Stimulated activated CD8-positive, alpha-beta memory T cell treated with anti-CD3 and anti-CD28 coated beads, Interleukin-4, amount 100 ng/mL, for 4 hours (primary cell): ENCODE measurements around the gene LHCGR.

Source experiments
- DNase-seq, 2 donors: peaks; one replicate each; pipeline ENCODE4 v3.0.0-alpha.2; 2020; ENCODE audit warnings: low read depth in 2 of 2, low spot score in 1 of 2

Gene LHCGR

GRCh38 chr2:48755473-48755872 is at the start of gene LHCGR:
Gene LHCGR, minus strand, starts transcription at chr2:48755724. Its CDS starts 53 bp downstream, at chr2:48755671.
- DNase-seq: no peak

DNA sequence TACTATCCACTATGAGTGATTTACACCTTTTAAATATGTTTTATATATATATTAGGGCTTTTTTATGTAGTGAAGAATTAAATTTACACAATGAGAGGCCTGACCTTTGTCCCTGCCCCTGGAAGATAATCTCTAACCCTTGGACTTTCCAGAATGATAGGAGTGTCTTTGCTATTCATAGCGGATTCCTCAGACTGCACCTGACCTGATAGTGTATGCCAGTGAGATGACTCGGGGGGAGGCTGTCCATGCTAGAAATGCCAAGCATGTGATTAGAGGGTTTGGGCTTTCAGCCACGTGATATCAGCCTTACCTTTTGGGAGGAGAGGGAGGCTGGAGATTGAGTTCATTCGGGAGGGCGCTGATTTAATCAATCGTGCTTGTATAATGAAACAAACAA is 44.1 kb upstream of the LHCGR start:
- no peak for DNase-seq

GRCh38 chr2:48795065-48795464 is 39.5 kb upstream of the LHCGR start:
- DNase-seq: no peak

DNA sequence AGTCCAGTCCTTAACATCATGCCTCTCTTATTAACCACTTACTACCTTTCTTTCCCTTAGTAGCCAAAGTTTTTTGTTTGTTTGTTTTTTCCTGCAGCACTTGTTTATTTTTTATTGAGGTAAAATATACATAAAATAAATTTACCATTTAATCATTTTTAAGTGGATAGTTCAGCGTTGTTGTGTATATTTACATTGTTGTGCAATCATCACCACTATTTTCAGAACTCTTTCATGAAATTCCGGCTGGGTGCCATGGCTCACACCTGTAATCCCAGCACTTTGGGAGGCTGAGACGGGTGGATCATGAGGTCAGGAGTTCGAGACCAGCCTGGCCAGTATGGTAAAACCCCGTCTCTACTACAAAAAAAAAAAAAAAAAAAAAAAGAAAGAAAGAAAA is 38.1 kb upstream of the LHCGR start:
- DNase-seq: no peak

DNA sequence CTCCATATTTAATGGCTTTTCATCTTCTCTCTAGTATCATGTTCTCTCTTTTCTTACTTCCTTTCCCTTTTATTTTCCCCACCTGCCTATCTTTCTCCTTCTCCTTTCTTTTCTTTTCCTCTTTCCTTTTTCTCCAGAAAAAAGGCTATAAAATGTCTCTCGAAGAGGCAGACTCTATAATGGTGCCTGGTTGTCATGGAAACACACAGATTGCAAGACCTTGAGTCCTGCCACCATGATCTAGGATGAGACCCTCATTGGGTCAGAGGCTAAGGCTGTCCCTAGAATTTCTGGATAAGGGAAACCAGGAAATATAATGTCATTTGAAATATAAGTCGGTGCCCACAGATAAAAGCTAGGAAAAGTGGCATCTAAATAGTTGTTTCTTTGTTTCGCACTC is 36.5 kb upstream of the LHCGR start:
- no peak for DNase-seq

- DNase-seq: no peak
Observed at GRCh38 chr2:48790407-48791170, 35.1 kb upstream of the LHCGR start.

- no peak for DNase-seq
Observed at GRCh38 chr2:48787580-48787979, 32.1 kb upstream of the LHCGR start.

GRCh38 chr2:48781366-48781765 is 25.8 kb upstream of the LHCGR start:
- DNase-seq: no peak

DNA sequence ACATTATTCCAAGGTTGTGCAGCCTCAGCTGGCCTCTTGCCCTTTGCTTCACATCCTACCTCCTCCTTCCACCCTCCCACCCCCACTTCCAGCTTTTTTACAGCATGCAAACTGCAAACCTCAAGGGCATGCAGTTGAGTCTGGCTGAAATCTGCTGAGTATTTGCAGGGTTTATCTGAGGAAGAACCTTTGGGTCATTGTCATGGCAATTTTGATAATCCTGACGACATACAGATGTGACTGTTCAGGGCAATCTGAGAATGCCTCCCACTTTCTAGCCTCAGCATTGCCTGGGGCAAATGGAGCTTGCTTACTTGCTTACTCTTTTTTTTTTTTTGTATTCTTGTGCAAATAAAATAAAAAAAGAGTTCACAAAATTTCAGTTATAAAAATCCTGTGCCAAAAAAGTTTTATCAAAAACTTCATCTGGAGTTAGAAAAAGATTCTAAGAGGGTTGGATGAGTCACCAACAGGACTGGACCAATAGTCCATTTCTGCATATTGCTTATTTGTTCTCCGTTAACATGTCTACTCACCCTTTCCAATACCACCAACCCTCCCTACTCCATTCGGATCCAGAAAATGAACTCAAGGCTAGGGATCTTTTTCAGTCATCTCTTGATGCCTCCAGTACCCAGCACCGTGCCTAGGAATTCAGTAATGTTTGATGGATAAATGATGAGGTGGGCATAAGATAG is 23.6 kb upstream of the LHCGR start:
- no peak for DNase-seq

DNA sequence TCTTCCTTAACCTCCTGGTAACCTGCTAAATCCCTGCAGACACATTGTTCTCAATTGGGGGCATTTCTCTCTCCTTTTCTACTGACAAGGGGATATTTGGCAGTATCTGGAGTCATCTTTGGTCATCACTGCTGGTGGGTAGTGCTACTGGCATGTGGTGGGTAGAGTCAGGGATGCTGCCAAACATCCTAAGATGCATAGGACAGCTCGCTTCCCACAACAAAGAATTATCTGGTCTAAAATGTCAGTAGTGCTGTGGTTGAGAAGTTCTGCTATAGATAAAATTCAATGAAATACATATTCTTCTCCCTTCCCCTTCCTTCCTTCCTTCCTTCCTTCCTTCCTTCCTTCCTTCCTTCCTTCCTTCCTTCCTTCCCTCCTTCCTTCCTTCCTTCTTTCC is 18.7 kb upstream of the LHCGR start:
- no peak for DNase-seq

- no peak for DNase-seq
Observed at GRCh38 chr2:48771241-48772014, 15.9 kb upstream of the LHCGR start.

- no peak for DNase-seq
Observed at GRCh38 chr2:48770181-48770580, 14.7 kb upstream of the LHCGR start.

DNA sequence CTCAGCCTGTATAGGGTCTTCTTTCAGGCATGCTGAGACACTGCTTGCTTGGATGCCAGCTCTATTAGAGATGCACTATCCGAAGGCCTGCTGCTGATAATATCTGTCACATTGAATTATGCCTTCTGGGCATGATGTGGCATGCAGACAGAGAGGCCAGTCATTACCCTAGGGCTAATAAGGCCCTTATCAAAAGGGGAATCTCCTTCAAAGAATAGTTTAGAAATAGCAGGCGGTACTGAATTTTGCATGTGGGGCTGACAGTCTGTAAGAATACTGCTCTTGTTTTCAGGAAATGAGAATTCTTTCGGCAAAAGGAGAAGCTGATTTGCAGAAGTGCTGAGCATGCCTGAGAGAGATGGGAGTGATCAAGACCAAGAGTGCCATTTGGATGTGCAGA is 13.1 kb upstream of the LHCGR start:
- no peak for DNase-seq

- no peak for DNase-seq
Observed at GRCh38 chr2:48767330-48767729, 11.8 kb upstream of the LHCGR start.

DNA sequence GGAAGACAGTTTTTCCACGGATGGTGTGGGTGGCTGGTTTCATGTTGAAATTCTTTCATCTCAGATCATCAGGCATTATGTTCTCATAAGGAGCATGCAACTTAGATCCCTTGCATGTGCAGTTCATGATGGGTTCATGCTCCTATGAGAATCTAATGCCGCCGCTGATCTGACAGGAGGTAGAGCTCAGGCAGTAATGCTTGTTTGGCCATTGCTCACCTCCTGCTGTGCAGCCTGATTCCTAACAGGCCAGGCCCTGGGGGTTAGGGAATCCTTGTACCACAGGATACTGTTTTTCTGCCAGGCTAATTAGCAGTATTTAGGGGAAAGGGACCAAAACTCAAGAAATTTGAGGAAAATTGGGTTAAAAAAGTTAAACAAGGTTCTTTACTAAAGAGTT is 5.3 kb upstream of the LHCGR start:
- DNase-seq: no peak

DNA sequence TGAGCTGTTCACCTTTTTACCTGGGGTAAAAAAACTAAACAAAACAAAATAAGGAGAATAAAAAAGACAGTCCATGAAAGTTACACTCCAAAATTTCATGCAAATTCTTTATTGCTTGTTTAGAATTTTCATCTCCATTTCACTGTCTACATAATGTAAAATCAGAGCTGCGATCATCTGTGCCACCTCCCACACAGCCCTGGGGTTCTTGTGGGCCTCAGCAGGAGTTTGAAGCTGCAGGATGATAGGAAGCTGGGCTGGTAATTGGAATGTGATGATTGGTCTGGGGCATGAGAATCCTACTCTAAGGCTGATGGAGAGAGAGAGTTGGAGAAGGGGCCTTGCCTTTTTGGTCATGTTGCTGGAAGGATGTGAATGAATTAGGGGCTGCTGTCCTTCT is 4.2 kb upstream of the LHCGR start:
- no peak for DNase-seq

- no peak for DNase-seq
Observed at GRCh38 chr2:48756289-48756688, 765 bp upstream of the LHCGR start.

DNA sequence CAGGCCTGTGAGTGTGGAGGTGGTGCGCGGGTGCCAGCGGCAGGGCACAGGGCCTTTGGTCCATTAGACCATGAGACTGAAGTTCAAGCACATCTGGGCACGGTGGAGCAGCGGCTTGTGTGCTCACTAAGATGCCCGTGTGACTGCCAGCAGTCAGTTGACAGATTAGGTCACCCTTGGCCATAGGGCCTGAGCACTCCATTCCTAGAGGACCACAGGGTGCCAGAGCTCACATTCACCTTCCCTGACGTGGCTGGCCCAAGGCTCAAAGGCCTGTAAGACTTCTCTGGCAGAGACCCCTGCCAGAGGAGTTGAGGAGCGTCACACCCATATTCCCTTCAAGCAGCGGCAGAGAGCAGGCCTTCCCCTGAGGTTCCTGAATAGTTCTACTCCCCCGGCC is 650 bp downstream of the LHCGR start:
- no peak for DNase-seq

DNA sequence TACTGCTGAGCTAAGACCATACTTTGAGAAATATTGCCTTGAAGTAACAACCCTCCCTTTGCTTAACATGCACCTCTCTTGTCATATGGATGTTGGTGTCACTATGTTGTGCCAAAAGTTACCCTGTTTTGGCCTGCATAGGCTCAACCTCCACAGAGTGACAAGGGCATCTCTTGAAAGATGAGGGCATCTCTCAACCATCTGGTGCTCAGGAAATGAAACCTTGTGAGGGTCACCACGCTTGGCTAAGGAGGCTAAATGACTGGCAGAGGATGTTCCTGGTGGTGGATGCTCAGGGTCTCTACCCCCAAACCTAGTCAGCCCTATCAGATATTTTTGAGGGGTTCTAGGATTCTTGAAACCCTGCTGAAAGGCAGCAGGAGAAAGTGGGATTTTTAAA is 2.3 kb downstream of the LHCGR start:
- no peak for DNase-seq

DNA sequence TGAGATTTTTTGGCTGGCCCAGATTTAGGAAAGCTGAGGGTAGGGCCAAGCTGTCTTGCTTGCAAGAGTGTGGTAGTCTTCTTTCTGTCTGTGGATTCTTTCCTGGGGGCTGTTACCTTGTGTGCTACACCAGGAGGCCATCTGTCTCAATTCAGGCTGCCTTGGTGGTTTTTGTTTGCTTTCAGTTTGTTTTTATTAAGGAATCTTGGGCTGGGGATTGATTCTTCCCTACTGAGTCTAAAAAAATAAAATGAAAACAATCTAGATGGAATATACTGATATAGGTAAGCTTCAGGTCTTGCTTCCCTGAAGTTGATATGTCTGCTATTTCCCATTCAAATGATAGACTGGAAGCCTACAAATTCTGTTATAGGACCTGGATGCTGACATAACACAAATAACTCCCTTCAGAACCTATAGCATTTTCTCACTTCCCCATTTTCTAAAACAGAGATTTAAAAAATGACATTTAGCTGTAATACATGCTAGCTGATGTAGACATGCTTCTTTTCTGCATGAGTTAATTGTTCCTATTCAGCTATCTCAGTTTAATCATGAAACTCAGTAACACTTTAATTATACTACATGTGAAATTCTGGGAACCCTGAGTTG is 5.3 kb downstream of the LHCGR start:
- DNase-seq: no peak

GRCh38 chr2:48749291-48750127 is 6.0 kb downstream of the LHCGR start:
- DNase-seq: no peak
